ENCODE data around the gene TMEM253. TPM values are rescaled to one million over a fixed set of nuclear protein-coding genes. Genes with fewer than 3 reads are reported as not detected.

TMEM253 gene
- total and polyA plus RNA-seq, 9 of the 15 experiments (the other 6 are each of a cell fraction or from before 2014, with no cell fraction given), result 0.11 to 0.61 (median 0.26) TPM; not detected in 3

DNA sequence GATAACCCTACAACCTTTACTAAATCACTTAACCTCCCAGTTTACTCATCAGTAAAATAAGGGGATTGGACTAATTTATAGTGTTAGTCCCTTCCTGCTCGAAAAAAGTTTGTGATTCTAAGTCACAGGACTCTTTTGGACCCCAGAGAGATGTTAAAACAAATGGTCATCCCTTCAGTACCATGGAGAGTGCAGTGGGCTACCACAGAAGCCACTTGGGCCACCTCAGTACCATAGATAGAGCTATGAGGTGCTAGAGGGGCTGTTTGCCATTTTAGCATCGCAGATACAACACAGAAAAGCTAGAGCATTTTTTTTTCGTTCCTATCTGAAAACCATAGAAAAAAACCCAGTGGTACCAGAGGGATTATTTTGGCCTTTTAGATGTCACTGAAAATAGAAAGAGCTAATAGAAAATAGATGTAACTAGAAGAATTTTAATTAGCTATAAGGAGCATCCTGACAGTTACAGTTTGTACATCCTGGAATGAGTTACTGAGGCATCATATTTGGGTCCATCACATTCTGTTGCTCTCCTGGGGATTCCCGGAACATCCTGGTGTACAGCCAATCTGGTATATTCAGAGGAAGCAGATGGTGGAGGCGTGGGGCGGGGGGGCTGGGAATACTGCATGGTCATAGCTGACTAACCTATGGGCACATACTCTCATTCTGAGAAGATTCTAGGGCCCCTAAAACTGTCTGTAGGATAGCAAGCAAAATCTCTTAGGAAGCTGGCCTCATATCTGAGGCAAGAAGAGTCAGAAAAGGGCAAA is 5.2 kb upstream of the TMEM253 start (continued):
- TF ChIP-seq, protein P1, sequence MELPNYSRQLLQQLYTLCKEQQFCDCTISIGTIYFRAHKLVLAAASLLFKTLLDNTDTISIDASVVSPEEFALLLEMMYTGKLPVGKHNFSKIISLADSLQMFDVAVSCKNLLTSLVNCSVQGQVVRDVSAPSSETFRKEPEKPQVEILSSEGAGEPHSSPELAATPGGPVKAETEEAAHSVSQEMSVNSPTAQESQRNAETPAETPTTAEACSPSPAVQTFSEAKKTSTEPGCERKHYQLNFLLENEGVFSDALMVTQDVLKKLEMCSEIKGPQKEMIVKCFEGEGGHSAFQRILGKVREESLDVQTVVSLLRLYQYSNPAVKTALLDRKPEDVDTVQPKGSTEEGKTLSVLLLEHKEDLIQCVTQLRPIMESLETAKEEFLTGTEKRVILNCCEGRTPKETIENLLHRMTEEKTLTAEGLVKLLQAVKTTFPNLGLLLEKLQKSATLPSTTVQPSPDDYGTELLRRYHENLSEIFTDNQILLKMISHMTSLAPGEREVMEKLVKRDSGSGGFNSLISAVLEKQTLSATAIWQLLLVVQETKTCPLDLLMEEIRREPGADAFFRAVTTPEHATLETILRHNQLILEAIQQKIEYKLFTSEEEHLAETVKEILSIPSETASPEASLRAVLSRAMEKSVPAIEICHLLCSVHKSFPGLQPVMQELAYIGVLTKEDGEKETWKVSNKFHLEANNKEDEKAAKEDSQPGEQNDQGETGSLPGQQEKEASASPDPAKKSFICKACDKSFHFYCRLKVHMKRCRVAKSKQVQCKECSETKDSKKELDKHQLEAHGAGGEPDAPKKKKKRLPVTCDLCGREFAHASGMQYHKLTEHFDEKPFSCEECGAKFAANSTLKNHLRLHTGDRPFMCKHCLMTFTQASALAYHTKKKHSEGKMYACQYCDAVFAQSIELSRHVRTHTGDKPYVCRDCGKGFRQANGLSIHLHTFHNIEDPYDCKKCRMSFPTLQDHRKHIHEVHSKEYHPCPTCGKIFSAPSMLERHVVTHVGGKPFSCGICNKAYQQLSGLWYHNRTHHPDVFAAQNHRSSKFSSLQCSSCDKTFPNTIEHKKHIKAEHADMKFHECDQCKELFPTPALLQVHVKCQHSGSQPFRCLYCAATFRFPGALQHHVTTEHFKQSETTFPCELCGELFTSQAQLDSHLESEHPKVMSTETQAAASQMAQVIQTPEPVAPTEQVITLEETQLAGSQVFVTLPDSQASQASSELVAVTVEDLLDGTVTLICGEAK (IDR thresholded peaks at IDR 0.05), result peak; percentile 47; the same call in 1 of the 2 replicates
- TF ChIP-seq, protein P1 (CRISPR knock-in tag; IDR thresholded peaks at IDR 0.05), result no peak
- TF ChIP-seq PRMT5 (CRISPR knock-in tag; IDR thresholded peaks at IDR 0.05), result peak; percentile 66; the same call in 1 of the 2 replicates
- peak; percentile 91 for TF ChIP-seq MIER1 (IDR thresholded peaks at IDR 0.05; ENCODE audit: low read depth)
- no peak for TF ChIP-seq PTRF (tag; IDR thresholded peaks at IDR 0.05)
- TF ChIP-seq DMBX1 (CRISPR knock-in tag; IDR thresholded peaks at IDR 0.05; ENCODE audit: borderline replicate concordance), result peak; percentile 37; the same call in 1 of the 2 replicates
- TF ChIP-seq PBX2 (CRISPR knock-in tag; IDR thresholded peaks at IDR 0.05; ENCODE audit: low read depth), result no peak
- TF ChIP-seq PBX2 (tag; conservative IDR thresholded peaks at IDR 0.05; ENCODE audit: low read depth), result no peak
- no peak for TF ChIP-seq SPI1 (IDR thresholded peaks at IDR 0.05; ENCODE audit: borderline replicate concordance, low read depth, low read length)
- TF ChIP-seq, protein P2, sequence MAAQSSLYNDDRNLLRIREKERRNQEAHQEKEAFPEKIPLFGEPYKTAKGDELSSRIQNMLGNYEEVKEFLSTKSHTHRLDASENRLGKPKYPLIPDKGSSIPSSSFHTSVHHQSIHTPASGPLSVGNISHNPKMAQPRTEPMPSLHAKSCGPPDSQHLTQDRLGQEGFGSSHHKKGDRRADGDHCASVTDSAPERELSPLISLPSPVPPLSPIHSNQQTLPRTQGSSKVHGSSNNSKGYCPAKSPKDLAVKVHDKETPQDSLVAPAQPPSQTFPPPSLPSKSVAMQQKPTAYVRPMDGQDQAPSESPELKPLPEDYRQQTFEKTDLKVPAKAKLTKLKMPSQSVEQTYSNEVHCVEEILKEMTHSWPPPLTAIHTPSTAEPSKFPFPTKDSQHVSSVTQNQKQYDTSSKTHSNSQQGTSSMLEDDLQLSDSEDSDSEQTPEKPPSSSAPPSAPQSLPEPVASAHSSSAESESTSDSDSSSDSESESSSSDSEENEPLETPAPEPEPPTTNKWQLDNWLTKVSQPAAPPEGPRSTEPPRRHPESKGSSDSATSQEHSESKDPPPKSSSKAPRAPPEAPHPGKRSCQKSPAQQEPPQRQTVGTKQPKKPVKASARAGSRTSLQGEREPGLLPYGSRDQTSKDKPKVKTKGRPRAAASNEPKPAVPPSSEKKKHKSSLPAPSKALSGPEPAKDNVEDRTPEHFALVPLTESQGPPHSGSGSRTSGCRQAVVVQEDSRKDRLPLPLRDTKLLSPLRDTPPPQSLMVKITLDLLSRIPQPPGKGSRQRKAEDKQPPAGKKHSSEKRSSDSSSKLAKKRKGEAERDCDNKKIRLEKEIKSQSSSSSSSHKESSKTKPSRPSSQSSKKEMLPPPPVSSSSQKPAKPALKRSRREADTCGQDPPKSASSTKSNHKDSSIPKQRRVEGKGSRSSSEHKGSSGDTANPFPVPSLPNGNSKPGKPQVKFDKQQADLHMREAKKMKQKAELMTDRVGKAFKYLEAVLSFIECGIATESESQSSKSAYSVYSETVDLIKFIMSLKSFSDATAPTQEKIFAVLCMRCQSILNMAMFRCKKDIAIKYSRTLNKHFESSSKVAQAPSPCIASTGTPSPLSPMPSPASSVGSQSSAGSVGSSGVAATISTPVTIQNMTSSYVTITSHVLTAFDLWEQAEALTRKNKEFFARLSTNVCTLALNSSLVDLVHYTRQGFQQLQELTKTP (IDR thresholded peaks at IDR 0.05; ENCODE audit: low read depth in 1 of 2, partially characterized antibody in 2 of 2), result peak in 1 of 2 experiments; percentile 90
- peak; percentile 97 for TF ChIP-seq EHMT2 (IDR thresholded peaks at IDR 0.05)

Measured in K562 (cell line).